ENCODE measurements around the gene BLTP1.
"Not testable (repeated sequence)": the region's sequence is repeated elsewhere in the genome, so short reads cannot be mapped to it uniquely, and the experiment has no call there.

Gene BLTP1, protein sequence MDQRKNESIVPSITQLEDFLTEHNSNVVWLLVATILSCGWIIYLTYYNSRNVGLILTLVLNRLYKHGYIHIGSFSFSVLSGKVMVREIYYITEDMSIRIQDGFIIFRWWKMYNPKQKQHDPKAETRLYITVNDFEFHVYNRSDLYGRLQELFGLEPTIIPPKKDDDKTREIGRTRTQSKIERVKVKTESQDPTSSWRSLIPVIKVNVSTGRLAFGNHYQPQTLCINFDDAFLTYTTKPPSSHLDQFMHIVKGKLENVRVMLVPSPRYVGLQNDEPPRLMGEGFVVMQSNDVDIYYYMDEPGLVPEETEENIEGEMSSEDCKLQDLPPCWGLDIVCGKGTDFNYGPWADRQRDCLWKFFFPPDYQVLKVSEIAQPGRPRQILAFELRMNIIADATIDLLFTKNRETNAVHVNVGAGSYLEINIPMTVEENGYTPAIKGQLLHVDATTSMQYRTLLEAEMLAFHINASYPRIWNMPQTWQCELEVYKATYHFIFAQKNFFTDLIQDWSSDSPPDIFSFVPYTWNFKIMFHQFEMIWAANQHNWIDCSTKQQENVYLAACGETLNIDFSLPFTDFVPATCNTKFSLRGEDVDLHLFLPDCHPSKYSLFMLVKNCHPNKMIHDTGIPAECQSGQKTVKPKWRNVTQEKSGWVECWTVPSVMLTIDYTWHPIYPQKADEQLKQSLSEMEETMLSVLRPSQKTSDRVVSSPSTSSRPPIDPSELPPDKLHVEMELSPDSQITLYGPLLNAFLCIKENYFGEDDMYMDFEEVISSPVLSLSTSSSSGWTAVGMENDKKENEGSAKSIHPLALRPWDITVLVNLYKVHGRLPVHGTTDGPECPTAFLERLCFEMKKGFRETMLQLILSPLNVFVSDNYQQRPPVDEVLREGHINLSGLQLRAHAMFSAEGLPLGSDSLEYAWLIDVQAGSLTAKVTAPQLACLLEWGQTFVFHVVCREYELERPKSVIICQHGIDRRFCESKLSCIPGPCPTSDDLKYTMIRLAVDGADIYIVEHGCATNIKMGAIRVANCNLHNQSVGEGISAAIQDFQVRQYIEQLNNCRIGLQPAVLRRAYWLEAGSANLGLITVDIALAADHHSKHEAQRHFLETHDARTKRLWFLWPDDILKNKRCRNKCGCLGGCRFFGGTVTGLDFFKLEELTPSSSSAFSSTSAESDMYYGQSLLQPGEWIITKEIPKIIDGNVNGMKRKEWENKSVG (N-terminal part only)

GRCh38 chr4:122151982-122152710, at the start of gene BLTP1:
TSS of gene BLTP1 (plus strand) at chr4:122152331. CDS start at chr4:122170648, 18,317 bp downstream.
- peak; percentile 87 to 89 for DNase-seq

GRCh38 chr4:122104184-122104583, 47.9 kb upstream of the BLTP1 start:
- DNase-seq, result no peak

DNA sequence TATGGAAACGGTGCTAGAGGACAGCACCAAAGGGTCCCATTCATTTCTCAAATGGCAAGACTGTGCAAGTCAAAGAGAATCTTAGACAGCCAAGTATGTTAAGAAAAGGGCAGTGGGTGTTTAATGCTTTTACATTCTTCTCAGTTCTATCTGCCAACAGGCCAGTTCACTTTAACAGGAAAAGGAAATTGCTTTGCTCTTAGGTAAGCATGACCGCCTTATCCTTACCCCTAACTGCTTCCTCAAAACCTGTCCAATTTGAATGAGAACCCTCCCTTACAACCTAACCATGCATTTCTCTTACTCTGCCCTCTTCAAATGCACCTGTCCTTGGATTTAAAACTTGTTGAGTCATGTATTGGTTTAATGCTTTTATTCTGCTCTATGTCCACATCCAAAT, 44.5 kb upstream of the BLTP1 start:
- DNase-seq, result no peak

GRCh38 chr4:122110304-122110703, 41.8 kb upstream of the BLTP1 start:
- not testable (repeated sequence) for DNase-seq

DNA sequence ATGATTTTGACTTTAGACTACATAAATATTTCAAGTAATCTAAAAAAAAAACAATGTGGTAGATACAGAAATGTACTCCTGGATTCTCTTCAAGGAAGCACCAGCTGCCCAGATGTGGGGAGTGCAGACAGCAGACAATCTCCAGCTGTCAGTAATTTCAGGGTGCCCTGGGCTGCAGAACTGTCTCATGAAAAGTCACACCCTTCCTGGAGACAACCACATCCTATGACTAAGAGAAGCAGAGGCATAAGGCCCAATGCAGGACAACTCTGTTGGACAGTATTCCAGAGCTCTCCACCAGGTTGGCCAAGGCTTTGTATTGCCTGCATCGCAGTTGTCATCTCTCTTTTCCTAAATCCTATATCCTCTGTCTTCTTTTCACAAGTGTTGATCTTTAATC, 34.4 kb upstream of the BLTP1 start:
- DNase-seq, result no peak

- DNase-seq, result no peak
These were observed 33.9 kb upstream of the BLTP1 start for GRCh38 chr4:122118243-122118642.

DNA sequence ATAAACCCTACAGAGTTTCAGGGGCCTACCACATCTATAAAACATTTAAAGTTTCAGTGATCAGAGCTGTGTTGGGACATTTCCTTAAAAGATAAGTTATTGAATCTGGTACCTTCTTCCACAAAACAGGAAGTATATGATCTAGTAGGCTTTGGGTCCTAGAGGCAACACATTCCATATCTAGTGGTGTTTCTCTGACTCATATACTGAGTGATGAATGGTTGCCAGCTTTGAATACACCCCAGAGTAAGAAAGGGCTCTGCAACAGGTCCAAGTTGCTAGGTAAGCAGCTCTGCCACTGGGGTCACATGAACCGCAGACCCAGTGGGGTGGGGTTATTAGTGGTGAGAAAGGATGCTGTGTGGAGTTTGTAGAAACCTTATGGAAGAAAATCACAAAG, 32.4 kb upstream of the BLTP1 start:
- DNase-seq, result no peak

GRCh38 chr4:122121593-122121992, 30.5 kb upstream of the BLTP1 start:
- DNase-seq, result no peak

GRCh38 chr4:122122083-122122482, 30.0 kb upstream of the BLTP1 start:
- DNase-seq, result no peak

DNA sequence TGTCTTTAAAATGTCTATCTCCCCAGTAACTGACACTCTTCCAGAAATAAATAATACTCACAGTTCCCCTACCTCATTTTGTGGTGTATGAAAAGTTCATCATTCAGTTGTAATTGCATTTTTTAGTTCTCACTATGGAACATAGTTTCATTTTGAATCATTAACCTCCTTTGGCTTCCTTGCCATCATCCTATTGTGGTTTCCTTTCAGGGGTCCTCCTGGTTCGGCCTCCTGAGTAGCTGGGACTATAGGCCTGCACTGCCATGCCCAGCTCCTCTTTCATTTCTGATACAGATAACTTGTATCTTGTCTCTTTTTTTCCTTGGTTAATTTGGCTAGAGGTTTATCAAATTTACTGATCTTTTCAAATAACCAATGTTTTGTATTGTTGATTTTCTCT, 23.1 kb upstream of the BLTP1 start:
- DNase-seq, result no peak

- DNase-seq, result no peak
These were observed 20.5 kb upstream of the BLTP1 start for GRCh38 chr4:122131562-122132157.

GRCh38 chr4:122132891-122133290, 19.2 kb upstream of the BLTP1 start:
- no peak for DNase-seq

- DNase-seq, result no peak
These were observed 13.0 kb upstream of the BLTP1 start for GRCh38 chr4:122139139-122139538.

DNA sequence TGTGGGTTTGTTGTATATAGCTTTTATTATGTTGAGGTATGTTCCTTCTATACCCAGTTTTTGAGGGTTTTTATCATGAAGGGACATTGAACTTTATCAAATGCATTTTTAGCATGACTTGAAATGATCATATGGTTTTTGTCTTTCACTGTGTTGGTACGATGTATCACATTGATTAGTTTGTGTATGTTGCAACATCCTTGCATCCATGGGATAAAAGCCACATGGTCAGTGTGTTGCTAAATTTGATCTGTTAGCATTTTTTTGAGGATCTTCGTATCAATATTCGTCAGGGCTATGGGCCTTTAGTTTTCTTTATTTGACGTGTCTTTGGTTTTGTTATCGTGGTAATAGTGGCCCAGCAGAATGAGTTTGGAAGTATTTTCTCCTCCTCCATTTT, 11.3 kb upstream of the BLTP1 start:
- no peak for DNase-seq

- DNase-seq, result no peak
These were observed 9.4 kb upstream of the BLTP1 start for GRCh38 chr4:122142687-122143086.

- no peak for DNase-seq
These were observed 5.5 kb upstream of the BLTP1 start for GRCh38 chr4:122146652-122147051.

DNA sequence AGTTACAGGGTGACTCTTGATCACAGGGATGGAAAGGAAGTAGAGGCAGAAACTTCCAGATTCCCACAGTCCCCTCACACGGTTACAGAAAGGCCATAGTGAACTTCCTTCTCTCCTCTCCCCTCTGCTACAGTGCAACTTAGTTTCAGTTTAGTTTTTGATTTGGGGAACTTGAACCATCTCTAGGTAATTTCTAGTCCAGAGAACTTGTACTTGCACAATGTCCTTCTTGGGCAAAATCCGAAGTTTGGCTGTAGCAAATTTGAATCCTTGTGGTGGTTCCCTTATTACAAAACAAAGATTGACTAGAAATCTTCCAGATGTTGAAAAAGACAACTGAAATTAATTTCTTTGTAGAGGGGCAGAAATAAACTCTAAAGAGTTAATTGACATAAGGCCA, 1.2 kb upstream of the BLTP1 start:
- DNase-seq, result no peak

- peak; percentile 20 to 28 for DNase-seq
These were observed 638 bp downstream of the BLTP1 start for GRCh38 chr4:122152711-122153226.

DNA sequence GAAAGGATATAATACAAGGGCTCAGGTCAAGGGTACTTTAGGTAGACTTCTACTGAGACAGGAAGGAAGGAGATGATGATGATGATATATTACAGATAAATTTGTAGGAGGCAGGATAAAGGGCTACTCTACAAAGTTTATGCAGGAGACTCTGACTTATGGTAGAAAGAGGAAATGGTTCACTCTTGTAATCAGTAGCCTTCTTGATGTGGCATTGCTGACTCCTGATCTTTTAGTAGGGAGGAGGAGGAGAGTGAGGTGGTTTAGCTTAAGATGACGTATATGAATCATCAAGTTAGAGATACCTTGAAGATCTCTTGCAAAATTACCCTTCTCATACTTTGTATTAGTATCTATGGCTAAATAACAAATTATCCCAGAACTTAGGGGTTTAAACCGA, 4.7 kb downstream of the BLTP1 start:
- no peak for DNase-seq

DNA sequence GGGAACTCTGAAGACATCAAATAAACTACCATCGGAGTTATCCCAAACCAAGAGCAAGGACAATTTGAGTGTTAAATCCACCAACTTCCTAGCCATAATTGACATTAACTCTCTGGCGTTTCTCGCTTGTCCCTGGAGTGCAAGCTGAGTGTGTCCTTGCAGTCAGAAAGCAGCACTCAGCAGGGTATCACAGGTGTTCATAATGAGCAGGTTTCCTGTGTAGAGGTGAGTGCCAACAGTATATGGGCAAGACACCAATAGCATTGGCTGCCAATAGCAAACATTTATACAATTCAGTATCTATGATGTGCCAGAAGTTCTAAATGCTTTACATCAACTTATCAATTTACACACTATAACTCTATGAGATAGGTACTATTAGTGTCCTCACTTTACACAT, 11.2 kb downstream of the BLTP1 start:
- no peak for DNase-seq

- no peak for DNase-seq
These were observed 11.6 kb downstream of the BLTP1 start for GRCh38 chr4:122163767-122164166.

- DNase-seq, result no peak
These were observed 15.2 kb downstream of the BLTP1 start for GRCh38 chr4:122167369-122167768.

Measured in stimulated activated CD4-positive, alpha-beta T cell treated with anti-CD3 and anti-CD28 coated beads, Interleukin-2, amount 100 ng/mL, for 24 hours (primary cell).